Measurements from ENCODE around the gene PTPN13.
"Not testable (repeated sequence)": the region's sequence is repeated elsewhere in the genome, so short reads cannot be mapped to it uniquely, and the experiment has no call there.

The PTPN13 gene

GRCh38 chr4:86718152-86718551 lies 124.0 kb downstream of the PTPN13 start:
- no peak for DNase-seq

DNA sequence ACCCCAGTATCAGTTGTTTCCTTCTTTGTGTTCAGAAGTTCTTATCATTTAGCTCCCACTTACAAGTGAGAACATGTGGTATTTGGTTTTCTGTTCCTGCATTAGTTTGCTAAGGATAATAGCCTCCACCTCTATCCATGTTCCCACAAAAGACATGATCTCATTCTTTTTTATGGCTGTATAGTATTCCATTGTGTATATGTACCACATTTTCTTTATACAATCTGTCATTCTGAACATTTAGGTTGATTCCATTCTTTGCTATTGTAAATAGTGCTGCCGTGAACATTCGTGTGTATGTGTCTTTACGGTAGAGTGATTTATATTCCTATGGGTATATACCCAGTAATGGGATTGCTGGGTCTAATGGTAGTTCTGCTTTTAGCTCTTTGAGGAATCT lies 125.0 kb downstream of the PTPN13 start:
- not testable (repeated sequence) for DNase-seq

GRCh38 chr4:86720508-86721068 lies 126.5 kb downstream of the PTPN13 start:
- no peak for DNase-seq

GRCh38 chr4:86721412-86721811 lies 127.3 kb downstream of the PTPN13 start:
- no peak for DNase-seq

GRCh38 chr4:86730310-86730709 lies 136.2 kb downstream of the PTPN13 start:
- DNase-seq, result peak; percentile 2

DNA sequence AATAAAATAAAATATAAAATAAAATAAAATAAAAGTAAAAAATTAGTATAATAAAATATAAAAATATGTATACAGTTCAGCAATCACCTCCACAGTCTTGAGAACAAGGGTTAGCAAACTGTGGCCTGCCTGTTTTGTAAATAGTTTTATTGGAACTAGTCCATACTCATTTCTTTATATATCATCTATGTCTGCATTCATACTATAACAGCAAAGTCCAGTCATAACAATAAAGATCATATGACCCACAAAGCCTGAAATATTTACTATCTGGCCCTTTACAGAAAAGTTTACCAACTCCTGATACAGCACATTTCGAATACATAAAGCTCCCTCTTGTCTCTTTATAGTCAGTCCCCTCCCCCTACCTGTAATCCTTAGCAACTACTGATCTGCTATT lies 143.1 kb downstream of the PTPN13 start:
- no peak for DNase-seq

- DNase-seq, result no peak
Measured at GRCh38 chr4:86741846-86742245, 147.7 kb downstream of the PTPN13 start.

GRCh38 chr4:86744570-86744969 lies 150.5 kb downstream of the PTPN13 start:
- no peak for DNase-seq

DNA sequence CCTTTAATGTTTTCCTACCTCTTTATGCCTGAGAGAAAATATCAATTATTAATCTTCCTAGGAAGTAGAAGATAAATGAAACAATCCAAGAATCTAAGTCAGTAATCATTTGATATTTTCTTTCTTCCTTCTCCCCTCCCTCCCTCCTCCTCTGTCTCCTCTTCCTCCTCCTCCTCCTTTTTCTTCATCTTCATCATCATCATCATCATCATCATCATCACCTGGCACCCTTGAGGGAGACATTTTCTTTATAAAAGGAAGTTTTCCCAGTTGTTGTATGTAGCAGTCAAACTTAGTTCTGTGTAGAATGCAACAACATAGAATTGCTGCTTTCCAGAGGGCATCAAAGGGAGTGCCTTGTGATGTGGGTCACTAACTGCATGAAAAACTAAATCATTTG lies 155.0 kb downstream of the PTPN13 start:
- no peak for DNase-seq

DNA sequence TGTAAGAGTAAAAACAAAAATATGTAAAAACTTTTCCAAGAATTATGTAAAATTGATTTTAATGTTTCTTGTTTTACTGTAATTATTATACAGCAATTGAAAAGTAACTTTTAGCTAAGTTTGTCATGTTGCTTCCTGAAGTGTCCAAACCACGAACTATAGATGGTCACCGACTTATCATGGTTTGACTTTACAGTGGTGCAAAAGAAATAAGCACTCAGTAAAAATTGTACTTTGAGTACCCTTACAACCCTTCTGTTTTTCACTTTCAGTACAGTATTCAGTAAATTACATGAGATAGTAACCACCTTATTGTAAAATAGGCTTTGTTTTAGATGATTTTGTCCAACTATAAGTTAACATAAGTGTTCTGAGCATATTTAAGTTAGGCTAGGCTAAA lies 161.3 kb downstream of the PTPN13 start:
- DNase-seq, result no peak

DNA sequence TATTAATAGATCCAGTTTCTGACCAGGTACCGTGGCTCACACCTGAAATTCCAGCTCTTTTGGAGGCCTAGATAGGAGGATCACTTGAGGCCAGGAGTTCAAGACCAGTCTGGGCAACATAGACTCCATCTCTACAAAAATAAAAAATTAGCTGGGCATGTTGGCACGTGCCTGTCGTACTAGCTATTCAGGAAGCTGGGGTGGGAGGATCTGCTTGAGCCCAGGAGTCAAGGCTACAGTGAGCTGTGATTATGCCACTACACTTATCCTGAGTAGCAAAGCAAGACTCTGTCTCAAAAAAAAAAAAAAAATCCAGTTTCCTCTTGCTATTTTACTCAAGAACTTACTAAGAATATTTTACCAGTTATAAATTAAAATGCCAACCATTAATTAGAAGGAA lies 163.4 kb downstream of the PTPN13 start:
- DNase-seq, result no peak

DNA sequence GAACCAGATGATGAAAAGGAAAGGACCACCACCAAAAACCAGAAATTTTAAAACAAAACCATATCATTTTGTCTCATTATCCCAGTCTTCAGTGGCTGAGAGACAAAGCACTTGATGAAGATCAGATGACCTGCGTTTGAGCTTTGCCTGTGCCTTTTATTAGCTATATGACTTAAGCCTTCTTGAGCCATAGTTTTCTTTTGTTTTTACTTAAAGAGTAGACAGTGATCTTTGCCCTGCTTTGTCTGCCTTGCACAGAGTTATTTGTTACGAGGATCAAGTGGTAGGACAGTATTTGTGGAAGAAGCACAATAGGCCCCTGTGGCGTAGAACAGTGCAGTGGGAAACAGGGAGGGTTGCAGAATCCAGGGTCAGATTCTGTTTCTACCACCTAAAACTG lies 165.2 kb downstream of the PTPN13 start:
- no peak for DNase-seq

DNA sequence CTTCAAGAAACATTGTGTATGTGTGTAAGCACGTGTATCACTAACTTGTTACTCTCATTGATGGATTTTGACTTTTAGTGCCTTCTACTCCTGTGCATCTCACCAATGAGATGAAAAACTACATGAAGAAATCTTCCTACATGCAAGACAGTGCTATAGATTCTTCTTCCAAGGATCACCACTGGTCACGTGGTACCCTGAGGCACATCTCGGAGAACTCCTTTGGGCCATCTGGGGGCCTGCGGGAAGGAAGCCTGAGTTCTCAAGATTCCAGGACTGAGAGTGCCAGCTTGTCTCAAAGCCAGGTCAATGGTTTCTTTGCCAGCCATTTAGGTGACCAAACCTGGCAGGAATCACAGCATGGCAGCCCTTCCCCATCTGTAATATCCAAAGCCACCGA lies 168.5 kb downstream of the PTPN13 start:
- DNase-seq, result no peak

DNA sequence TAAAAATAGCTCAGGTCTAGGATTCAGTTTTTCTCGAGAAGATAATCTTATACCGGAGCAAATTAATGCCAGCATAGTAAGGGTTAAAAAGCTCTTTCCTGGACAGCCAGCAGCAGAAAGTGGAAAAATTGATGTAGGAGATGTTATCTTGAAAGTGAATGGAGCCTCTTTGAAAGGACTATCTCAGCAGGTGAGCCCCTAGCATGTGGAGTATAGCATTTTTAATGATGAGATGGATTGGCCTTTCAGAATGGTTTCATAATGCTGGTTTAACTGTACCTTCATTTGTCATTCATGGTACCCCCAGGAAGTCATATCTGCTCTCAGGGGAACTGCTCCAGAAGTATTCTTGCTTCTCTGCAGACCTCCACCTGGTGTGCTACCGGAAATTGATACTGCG lies 175.7 kb downstream of the PTPN13 start:
- DNase-seq, result no peak

- DNase-seq, result no peak
Measured at GRCh38 chr4:86771141-86771540, 177.0 kb downstream of the PTPN13 start.

GRCh38 chr4:86775061-86775460 lies 180.9 kb downstream of the PTPN13 start:
- DNase-seq, result no peak

GRCh38 chr4:86778175-86778574 lies 184.1 kb downstream of the PTPN13 start:
- no peak for DNase-seq

DNA sequence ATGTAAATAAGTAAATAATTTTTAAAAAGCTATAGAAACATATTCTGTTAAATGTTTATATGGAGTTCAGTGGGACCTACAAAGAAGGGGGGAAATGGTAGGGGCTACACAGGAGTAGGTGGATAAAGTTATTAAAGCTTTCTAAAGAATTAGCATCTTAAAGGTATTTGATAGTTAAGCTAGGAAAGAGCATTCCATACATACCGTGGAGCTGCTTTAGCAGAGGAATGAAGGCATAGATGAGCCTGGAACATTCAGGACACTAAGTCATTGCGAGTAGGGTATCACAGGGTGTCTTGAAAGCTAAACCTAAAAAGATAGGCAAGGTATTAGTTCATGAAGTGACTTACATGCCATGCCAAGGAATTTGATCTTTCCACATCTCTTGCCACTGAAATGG lies 194.7 kb downstream of the PTPN13 start:
- no peak for DNase-seq

GRCh38 chr4:86791126-86791525 lies 197.0 kb downstream of the PTPN13 start:
- no peak for DNase-seq

GRCh38 chr4:86809809-86810208 lies 215.7 kb downstream of the PTPN13 start:
- no peak for DNase-seq

- DNase-seq, result no peak
Measured at GRCh38 chr4:86810847-86811246, 216.7 kb downstream of the PTPN13 start.

- no peak for DNase-seq
Measured at GRCh38 chr4:86815653-86816052, 221.5 kb downstream of the PTPN13 start.

- no peak for DNase-seq
Measured at GRCh38 chr4:86816501-86817273, 222.6 kb downstream of the PTPN13 start.

- no peak for DNase-seq
Measured at GRCh38 chr4:86818211-86818610, 224.1 kb downstream of the PTPN13 start.

DNA sequence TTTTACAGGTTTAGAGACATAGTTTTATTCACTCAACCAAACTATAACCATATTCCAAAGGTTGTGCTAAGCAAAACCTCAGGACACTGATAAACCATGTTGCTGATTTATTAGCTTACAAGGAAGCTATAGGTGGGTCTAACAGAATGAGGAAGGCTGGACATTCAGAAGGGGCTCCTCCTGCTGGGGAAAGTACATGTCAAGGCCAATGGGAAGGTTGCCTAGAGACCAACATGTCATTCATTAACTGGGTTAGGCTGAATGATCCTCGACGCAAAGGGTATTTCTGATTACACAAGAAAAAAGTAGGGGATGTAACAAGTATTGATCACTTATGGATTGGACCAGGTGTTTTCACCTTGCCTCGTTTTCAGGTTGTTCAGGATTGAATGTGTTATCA lies 224.7 kb downstream of the PTPN13 start:
- DNase-seq, result no peak
